Large intestine (tissue), 3 donors: Measurements from ENCODE around the gene RASA3. TPM values are rescaled to one million over a fixed set of nuclear protein-coding genes. Genes with fewer than 3 reads are reported as not detected.
"Not testable (repeated sequence)": the region's sequence is repeated elsewhere in the genome, so short reads cannot be mapped to it uniquely, and the experiment has no call there.

Experiments used
- DNase-seq, 2 donors: peaks; one replicate each; pipeline versions ENCODE4 v3.0.0 to v3.0.0-alpha.2; 2013
- H3K27ac ChIP-seq: one replicate; pipeline ENCODE4 v1.5.1; 2013; ENCODE audit warnings: low read length
- H3K27me3 ChIP-seq: 2 replicates; pipeline ENCODE4 v1.6.1; 2013; ENCODE audit warnings: low read length; ENCODE audit not compliant: control insufficient read depth, insufficient read depth
- H3K36me3 ChIP-seq: 2 replicates; pipeline ENCODE4 v1.6.1; 2013; ENCODE audit warnings: low read length; ENCODE audit not compliant: control insufficient read depth, insufficient read depth
- H3K4me1 ChIP-seq: one replicate; pipeline ENCODE4 v1.6.1; 2013; ENCODE audit warnings: low read length; ENCODE audit not compliant: control insufficient read depth, insufficient read depth
- H3K4me3 ChIP-seq: one replicate; pipeline ENCODE4 v1.5.1; 2013; ENCODE audit warnings: low read length
- H3K9me3 ChIP-seq: one replicate; pipeline ENCODE4 v1.6.1; 2013; ENCODE audit warnings: mild to moderate bottlenecking, low read depth, low read length, moderate library complexity; ENCODE audit not compliant: control insufficient read depth
- WGBS: methylation state at CpG from one replicate; pipeline ENCODE4 v1.1.5; 2013; ENCODE audit warnings: low lambda C conversion rate; ENCODE audit not compliant: insufficient coverage; 5-methylcytosine and 5-hydroxymethylcytosine counted together
- polyA plus RNA-seq: library from polyadenylated mRNA; unstranded; fragments of 120-200 nt; gene quantifications from one replicate; pipeline ENCODE4 v1.2.1, GENCODE V29; 2013

RASA3 gene
- polyA plus RNA-seq, 1 donor: 8.3 TPM

DNA sequence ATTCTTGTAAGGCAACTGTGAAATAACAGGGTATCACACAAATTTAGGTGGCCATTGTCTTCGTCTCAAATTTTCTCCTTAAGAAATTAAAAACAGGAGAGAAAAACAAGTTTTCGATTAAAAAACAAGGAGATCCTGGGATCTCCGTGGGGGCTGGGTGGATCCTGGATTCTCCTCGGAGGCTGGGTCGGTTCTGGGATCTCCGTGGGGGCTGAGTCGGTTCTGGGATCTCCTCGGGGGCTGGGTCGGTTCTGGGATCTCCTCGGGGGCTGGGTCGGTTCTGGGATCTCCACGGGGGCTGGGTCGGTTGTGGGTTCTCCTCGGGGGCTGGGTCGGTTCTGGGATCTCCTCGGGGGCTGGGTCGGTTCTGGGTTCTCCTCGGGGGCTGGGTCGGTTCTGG lies 16.5 kb upstream of the RASA3 start:
- not testable (repeated sequence) for H3K4me1 ChIP-seq, H3K27me3 ChIP-seq, H3K27ac ChIP-seq, H3K9me3 ChIP-seq, H3K4me3 ChIP-seq, DNase-seq, H3K36me3 ChIP-seq
- WGBS: 89% methylated on average over 1 of the region's 19 CpGs

DNA sequence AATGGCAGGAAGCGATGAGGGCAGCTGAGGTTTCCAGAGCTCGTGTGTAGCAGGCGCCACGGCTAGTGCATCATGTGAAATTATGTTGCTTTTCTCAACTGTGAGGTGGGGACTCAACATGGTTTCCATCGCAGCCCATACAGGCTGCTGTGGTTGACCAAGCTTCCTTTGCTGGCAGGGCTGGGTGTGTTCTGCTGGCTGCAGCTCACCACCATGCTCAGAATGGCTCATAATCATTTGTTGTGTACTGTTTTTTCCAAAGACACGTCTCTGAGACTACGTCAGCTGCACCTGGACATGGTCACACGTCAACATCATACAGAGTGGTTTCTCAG lies 16.1 kb upstream of the RASA3 start:
- no peak overlapping the region for H3K27ac ChIP-seq
- DNase-seq: no peak

DNA sequence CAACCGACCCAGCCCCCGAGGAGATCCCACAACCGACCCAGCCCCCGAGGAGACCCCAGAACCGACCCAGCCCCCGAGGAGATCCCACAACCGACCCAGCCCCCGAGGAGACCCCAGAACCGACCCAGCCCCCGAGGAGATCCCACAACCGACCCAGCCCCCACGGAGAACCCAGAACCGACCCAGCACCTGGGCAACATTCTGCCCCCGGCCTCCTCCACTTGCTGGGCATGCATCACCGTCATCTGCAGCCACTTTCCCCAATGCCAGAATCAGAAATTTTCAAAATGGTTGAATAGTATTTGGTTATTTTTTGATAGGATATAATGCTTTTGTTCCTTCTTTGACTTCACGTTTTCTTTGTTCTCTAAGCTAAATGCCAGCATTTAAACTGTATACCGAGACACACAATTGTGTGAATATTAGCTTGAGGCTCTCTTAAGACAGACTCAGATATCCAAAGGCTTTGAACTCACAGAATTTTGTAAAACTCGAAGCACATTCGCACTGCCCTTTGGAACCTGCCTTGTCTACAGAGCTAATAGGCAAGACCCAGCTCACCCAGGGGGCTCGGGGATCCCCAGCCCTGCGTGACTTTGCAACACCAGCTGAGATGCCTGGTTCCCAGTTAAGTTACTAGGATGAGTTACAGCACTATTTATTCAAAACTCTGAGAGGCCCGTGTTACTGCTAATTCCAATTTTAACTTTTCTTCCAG lies 15.5 kb upstream of the RASA3 start:
- H3K27ac ChIP-seq: no peak overlapping the region
- H3K4me1 ChIP-seq: no peaks in the 10 kb centered on the region
- DNase-seq: no peak
- H3K27me3 ChIP-seq: no peaks in the 10 kb centered on the region
- 71% methylated on average over 1 of the region's 22 CpGs for WGBS
- H3K4me3 ChIP-seq: no peak overlapping the region
- no peaks in the 10 kb centered on the region for H3K36me3 ChIP-seq
- H3K9me3 ChIP-seq: no peaks in the 10 kb centered on the region

More for the DNA sequence above, 16.1 kb upstream of the RASA3 start:
- H3K36me3 ChIP-seq: no peaks in the 10 kb centered on the region
- no CpG with 5 or more reads among the region's 8 CpGs for WGBS
- H3K4me1 ChIP-seq: no peaks in the 10 kb centered on the region
- no peak overlapping the region for H3K4me3 ChIP-seq
- H3K9me3 ChIP-seq: no peaks in the 10 kb centered on the region
- no peaks in the 10 kb centered on the region for H3K27me3 ChIP-seq

DNA sequence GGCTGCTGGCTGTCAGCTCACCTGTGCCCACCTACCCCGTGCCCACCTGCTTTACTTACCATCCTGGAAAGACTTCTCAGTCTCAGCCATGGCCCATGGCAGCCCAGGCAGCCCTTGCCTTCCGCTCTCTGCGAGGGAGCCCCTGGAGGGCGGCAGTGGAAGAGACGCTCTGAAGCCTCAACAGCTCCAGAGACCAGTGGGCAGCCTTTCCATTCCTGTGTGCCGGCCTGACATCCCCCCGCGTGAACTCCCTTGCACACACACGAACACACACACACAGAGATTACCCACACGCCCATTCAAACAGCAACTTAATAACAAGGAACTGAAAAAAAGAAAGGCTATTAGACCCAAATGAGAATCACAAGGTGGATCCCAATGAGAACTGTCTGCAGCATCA lies 14.2 kb upstream of the RASA3 start:
- Histone ChIP-seq H3K27ac (no peak overlapping the region), H3K9me3 (no peaks in the 10 kb centered on the region), H3K4me1 (no peaks in the 10 kb centered on the region), H3K36me3 (no peaks in the 10 kb centered on the region), H3K27me3 (no peaks in the 10 kb centered on the region), H3K4me3 (no peak overlapping the region)
- whole genome bisulfite sequencing: 80% methylated on average over 1 of the region's 10 CpGs
- no peak for DNase-seq

DNA sequence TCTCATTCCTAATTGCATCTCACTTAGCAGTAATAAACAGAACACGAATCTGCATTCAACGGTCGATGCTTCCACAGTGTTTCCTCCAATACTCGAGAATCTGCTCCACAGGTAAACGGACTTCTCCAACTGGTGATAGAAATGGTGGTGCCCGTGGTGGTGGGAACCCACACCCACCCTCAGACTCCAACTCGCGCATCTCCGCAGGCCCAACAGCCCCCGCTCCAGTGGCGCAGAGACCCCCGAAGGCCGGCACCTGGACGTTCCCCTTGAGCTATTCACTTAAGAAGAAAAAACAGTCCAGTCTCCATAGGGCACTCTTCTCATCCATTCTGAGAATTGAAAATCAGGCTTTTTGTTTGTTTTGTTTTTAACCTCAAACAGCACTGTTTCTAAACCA lies 13.8 kb upstream of the RASA3 start:
- Histone ChIP-seq H3K27ac (no peak overlapping the region), H3K4me1 (no peaks in the 10 kb centered on the region), H3K9me3 (no peaks in the 10 kb centered on the region), H3K36me3 (no peaks in the 10 kb centered on the region), H3K27me3 (no peaks in the 10 kb centered on the region), H3K4me3 (no peak overlapping the region)
- no peak for DNase-seq
- WGBS: no CpG with 5 or more reads among the region's 14 CpGs

DNA sequence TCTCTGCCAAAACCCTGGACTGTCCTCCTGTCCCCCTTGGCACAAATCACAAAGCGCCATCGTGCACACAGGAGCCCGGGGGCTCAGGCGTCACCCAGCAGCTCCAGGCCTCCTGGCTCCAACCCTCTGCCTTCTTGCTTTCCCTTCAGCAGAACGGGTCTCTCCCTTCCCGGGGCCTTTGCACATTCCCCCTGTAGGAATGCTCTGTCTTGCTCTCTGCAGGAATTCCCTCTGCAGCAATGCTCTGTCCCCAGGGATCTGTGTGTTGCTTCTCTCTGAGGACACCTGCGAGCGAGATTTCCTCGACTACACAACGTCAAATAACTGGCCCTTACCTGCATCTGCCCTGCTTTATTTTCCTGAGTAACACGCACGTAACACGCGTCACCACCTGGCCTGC lies 13.3 kb upstream of the RASA3 start:
- no peaks in the 10 kb centered on the region for H3K4me1 ChIP-seq
- no peak for DNase-seq

DNA sequence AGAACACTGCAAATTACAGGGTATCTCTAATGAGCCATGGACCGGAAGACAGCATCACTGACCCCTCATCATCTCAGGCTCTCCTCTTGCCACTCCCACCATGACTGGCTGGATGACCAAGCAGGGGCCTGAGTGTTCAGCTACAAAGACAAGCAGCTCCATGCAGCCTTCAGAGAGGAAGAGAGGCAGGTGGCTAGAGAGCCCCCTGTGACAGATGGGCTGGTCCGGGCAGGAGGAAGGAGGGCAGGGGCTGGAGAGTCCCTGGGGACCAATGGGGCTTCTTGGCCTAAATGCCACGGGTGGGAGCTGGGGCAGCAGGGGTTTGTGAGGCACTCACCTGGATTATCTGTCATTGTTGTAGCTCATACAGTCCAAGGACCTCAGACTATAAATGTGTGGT lies 12.8 kb upstream of the RASA3 start:
- 80% methylated on average over 1 of the region's 3 CpGs for WGBS
- H3K4me1 ChIP-seq: no peaks in the 10 kb centered on the region
- H3K27me3 ChIP-seq: no peaks in the 10 kb centered on the region
- DNase-seq: no peak
- H3K9me3 ChIP-seq: no peaks in the 10 kb centered on the region
- H3K27ac ChIP-seq: no peak overlapping the region
- no peak overlapping the region for H3K4me3 ChIP-seq
- no peaks in the 10 kb centered on the region for H3K36me3 ChIP-seq

More for the DNA sequence above, 13.3 kb upstream of the RASA3 start:
- 100% methylated on average over 4 of the region's 14 CpGs for WGBS
- Histone ChIP-seq H3K36me3 (no peaks in the 10 kb centered on the region), H3K27me3 (no peaks in the 10 kb centered on the region), H3K9me3 (no peaks in the 10 kb centered on the region), H3K27ac (no peak overlapping the region), H3K4me3 (no peak overlapping the region)

DNA sequence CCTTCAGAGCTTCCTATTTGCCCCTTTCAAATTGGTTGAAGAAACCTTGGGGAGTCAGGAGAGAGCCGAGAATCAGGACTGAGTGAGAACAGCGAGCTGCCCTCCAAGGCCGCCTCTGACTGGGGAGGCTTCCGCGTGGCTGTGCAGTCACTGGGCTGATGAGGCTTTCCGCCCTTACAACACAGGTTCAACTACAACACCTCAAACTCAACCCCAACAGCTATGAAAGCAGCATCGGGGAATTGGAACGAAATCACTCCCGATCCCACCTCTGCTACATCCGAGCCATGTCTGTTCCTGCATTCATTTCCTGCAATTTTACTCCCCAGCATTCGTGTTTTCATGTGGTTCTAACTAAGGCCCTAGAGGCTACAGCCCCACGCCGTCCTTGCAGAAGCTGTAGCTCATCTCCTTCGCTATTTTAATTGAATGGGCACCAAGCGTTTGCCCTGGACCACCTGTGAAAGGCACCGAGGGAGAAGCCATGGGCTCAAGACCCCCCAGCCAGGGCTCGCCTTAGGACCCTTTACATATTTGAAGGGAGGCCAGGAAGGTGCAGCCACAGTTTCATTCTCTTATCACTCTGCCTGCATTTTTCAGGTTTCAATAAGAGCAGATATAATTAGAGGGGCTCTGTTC lies 12.3 kb upstream of the RASA3 start:
- Histone ChIP-seq H3K36me3 (no peaks in the 10 kb centered on the region), H3K27me3 (no peaks in the 10 kb centered on the region), H3K27ac (no peak overlapping the region), H3K4me3 (no peak overlapping the region), H3K9me3 (no peaks in the 10 kb centered on the region), H3K4me1 (no peaks in the 10 kb centered on the region)
- 100% methylated on average over 1 of the region's 17 CpGs for WGBS
- no peak for DNase-seq

DNA sequence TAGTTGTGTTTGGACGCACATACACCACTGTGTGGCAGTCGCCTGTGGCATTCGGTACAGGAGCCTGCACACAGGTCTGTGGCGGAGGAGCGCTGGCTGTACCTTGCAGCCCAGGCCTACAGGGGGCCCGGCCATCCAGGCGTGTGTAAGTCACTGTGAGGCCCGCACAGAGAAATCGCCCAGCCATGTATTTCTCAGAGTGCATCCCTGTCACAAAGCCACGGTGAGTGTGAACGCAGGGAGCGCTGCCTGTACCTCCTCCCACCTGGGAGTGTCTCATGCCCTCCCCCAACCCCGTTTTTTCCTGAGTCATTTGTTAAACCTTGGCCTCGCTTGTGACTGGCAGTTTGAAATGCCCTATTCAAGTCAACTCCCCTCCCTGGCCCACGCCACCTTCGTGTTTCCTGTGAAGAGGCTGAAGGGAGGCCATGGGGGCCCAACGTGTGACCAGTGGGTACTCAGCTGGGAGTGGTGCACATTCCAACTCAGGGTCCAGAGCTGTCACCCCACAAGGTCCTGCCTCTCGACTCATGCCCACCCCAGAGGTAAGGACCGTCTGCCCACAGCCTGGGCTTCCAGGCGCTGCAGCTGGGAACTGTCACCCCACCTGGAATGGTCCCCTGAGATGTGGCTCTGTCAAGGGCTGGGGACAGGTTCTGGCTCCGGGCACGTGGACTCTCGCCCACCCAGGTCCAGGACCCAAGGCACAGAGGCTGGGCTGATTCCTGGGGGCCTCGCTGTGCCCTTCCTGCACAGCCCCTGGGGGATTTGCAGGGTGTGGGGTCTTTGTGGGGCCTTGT lies 11.6 kb upstream of the RASA3 start:
- Histone ChIP-seq H3K36me3 (no peaks in the 10 kb centered on the region), H3K4me1 (no peaks in the 10 kb centered on the region), H3K9me3 (no peaks in the 10 kb centered on the region), H3K27me3 (no peaks in the 10 kb centered on the region), H3K4me3 (no peak overlapping the region), H3K27ac (no peak overlapping the region)
- no CpG with 5 or more reads among the region's 24 CpGs for WGBS
- peak; percentile 33 to 41 for DNase-seq

DNA sequence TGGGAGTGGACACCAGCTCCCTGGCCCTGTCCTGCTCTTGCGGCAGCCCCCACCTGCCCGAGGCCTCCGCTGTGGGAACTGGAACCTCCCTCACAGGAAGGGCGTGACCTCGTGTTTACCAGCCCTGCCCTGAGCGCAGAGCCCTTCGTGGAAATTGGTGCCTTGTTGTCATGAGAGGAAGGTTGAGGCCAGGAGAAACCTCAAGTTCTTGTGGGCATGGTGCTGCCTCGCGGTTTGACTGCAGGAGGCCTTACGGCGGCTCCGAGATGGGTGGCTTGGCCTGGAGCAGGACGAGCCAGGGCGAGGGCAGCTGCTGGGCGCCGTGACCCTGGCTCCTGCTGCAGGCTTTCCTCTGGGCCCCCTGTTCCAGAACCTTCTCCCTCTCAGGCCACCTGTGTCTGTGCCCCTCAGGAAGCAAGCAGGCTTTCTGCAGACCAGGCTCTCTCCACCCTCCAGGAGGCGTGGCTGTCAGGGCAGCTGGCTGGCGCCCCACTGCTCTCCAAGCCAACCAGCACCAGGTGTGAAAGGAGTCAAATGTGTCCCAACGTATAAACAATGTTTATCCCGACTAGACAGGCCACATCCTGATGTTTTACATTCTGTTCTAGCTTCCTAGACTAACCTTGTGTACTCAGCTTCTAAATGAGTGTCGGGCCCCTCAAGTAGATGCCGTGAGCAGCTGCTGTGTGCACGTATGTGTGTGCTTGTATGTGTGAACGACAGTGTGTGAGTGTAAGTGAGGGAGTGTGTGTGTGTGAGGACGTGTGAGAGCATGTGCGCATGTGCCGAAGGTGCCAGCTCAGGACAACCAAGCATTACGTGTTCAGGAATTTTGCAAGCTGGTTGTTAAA lies 10.4 kb upstream of the RASA3 start:
- peak in 1 of 2 donors; percentile 54 for DNase-seq
- Histone ChIP-seq H3K4me1 (no peaks in the 10 kb centered on the region), H3K4me3 (no peak overlapping the region), H3K27ac (no peak overlapping the region), H3K36me3 (no peaks in the 10 kb centered on the region), H3K9me3 (no peaks in the 10 kb centered on the region), H3K27me3 (no peaks in the 10 kb centered on the region)
- no CpG with 5 or more reads among the region's 28 CpGs for WGBS
